Lung (tissue), 12 donors: ENCODE measurements around the gene HBS1L. TPM values are rescaled to one million over a fixed set of nuclear protein-coding genes. Genes with fewer than 3 reads are reported as not detected.

Source experiments
- ATAC-seq: fragments of 200-7000 bp; cut with Tn5 transposase; one replicate; pipeline ENCODE4 v1.9.1; 2020; ENCODE audit warnings: moderate number of reproducible peaks; ENCODE audit not compliant: insufficient read depth, low FRiP score
- DNase-seq, 3 donors: peaks; one replicate each; pipeline ENCODE4 v3.0.0-alpha.2; 2013 to 2017
- H3K27ac ChIP-seq, 2 donors: one replicate each; pipeline ENCODE4 v1.5.1; 2013; ENCODE audit warnings: mild to moderate bottlenecking in 2 of 2, moderate library complexity in 2 of 2, control low read depth in 1 of 2, inconsistent platforms in 1 of 2, low read depth in 1 of 2, low read length in 1 of 2
- H3K27me3 ChIP-seq, 3 donors: one replicate each; pipeline ENCODE4 v1.5.1; 2013; ENCODE audit warnings: low read length in 2 of 3; ENCODE audit not compliant: control insufficient read depth in 3 of 3, insufficient read depth in 3 of 3
- H3K36me3 ChIP-seq, 4 donors: one replicate each; pipeline ENCODE4 v1.5.1; 2013; ENCODE audit warnings: low read length in 4 of 4, mild to moderate bottlenecking in 1 of 4, moderate library complexity in 1 of 4; ENCODE audit not compliant: control insufficient read depth in 4 of 4, insufficient read depth in 4 of 4
- H3K4me1 ChIP-seq, 5 donors: one replicate each; pipeline ENCODE4 v1.5.1; 2013; ENCODE audit warnings: low read length in 5 of 5, mild to moderate bottlenecking in 2 of 5, moderate library complexity in 1 of 5; ENCODE audit not compliant: control insufficient read depth in 5 of 5, insufficient read depth in 5 of 5
- H3K4me3 ChIP-seq: one replicate; pipeline ENCODE4 v1.5.1; 2013; ENCODE audit warnings: mild to moderate bottlenecking, control low read depth, moderate library complexity
- H3K9ac ChIP-seq, 2 donors: one replicate each; pipeline ENCODE4 v1.5.1; 2013; ENCODE audit warnings: low read length in 2 of 2, control low read depth in 1 of 2; ENCODE audit not compliant: insufficient read depth in 1 of 2
- H3K9me3 ChIP-seq, 4 donors: one replicate each; pipeline ENCODE4 v1.5.1; 2013; ENCODE audit warnings: low read length in 3 of 4, mild to moderate bottlenecking in 1 of 4, moderate library complexity in 1 of 4; ENCODE audit not compliant: control insufficient read depth in 4 of 4, insufficient read depth in 3 of 4
- CTCF ChIP-seq: IDR thresholded peaks from 2 replicates; pipeline ENCODE4 v1.5.1; 2012; ENCODE audit warnings: mild to moderate bottlenecking; ENCODE audit errors: control extremely low read depth, extremely low read depth
- WGBS, 2 donors: extraction: QIAGEN DNeasy Blood & Tissue Kit; methylation state at CpG; one replicate each; pipeline ENCODE4 v1.1.7; 2013; 5-methylcytosine and 5-hydroxymethylcytosine counted together
- polyA plus RNA-seq, 2 donors: library from polyadenylated mRNA; stranded (reverse); fragments of 200-250 nt; gene quantifications; one replicate each; pipeline ENCODE4 v1.2.1, GENCODE V29; 2013
- total RNA-seq, 2 donors: library from RNA; depleted of rRNA in 1 of 2; stranded (reverse); fragments of >200 nt in 1 of 2; gene quantifications; one replicate each; pipeline ENCODE4 v1.2.1, GENCODE V29; 2014 to 2021
- donor health status: control.
- donor health status: control.
- donor health status: Bipolar disorder and iron deficiency.
- donor health status: healthy.
- donor health status: DM: yes; HTN: yes; CAD: no.

HBS1L gene
- total and polyA plus RNA-seq, 4 donors, result 13.1 to 76.3 (median 43.3) TPM

- no peak for DNase-seq
- Histone ChIP-seq H3K4me3 (no peak overlapping the region), H3K9ac (no peak overlapping the region), H3K9me3 (no peaks in the 10 kb centered on the region), H3K4me1 (no peaks in the 10 kb centered on the region), H3K27ac (no peak overlapping the region), H3K27me3 (no peaks in the 10 kb centered on the region), H3K36me3 (no peaks in the 10 kb centered on the region)
- TF ChIP-seq CTCF, result no peak
- WGBS, 2 donors, result 63 to 83% methylated on average over 5 of the region's 5 CpGs
- no peak for ATAC-seq
Observed at GRCh38 chr6:135093578-135093977, 39.0 kb upstream of the HBS1L start.

- Histone ChIP-seq H3K4me3 (no peak overlapping the region), H3K4me1 (no peaks in the 10 kb centered on the region), H3K27ac (no peak overlapping the region), H3K36me3 (no peaks in the 10 kb centered on the region), H3K9me3 (no peaks in the 10 kb centered on the region), H3K27me3 (no peaks in the 10 kb centered on the region), H3K9ac (no peak overlapping the region)
- WGBS, 2 donors, result 94 to 95% methylated on average over 3 of the region's 3 CpGs
- DNase-seq (no peak), ATAC-seq (no peak)
- no peak for TF ChIP-seq CTCF
Observed at GRCh38 chr6:135092724-135093123, 38.1 kb upstream of the HBS1L start.

GRCh38 chr6:135090819-135091218, 36.2 kb upstream of the HBS1L start:
- WGBS, 2 donors, result 91 to 95% methylated on average over 2 of the region's 2 CpGs
- no peaks in the 10 kb centered on the region for H3K27me3 ChIP-seq
- peaks cover 0 to 4% (median 0%) of the 10 kb centered on the region in 5 donors for H3K4me1 ChIP-seq
- ATAC-seq (no peak), DNase-seq (no peak)
- TF ChIP-seq CTCF, result no peak
- H3K4me3 ChIP-seq, result no peak overlapping the region
- H3K27ac ChIP-seq, result no peak overlapping the region
- H3K9me3 ChIP-seq, result no peaks in the 10 kb centered on the region
- no peaks in the 10 kb centered on the region for H3K36me3 ChIP-seq
- no peak overlapping the region for H3K9ac ChIP-seq

- Histone ChIP-seq H3K4me1 (peaks cover 0 to 4% (median 0%) of the 10 kb centered on the region in 5 donors), H3K9ac (no peak overlapping the region), H3K27me3 (no peaks in the 10 kb centered on the region), H3K36me3 (no peaks in the 10 kb centered on the region), H3K9me3 (no peaks in the 10 kb centered on the region), H3K27ac (no peak overlapping the region), H3K4me3 (no peak overlapping the region)
- no peak for TF ChIP-seq CTCF
- no peak for ATAC-seq
- 93 to 95% methylated on average over 4 of the region's 4 CpGs for WGBS, 2 donors
- DNase-seq, result no peak
Observed at GRCh38 chr6:135089901-135090300, 35.3 kb upstream of the HBS1L start.
